Panc1 (cell line): ENCODE results near the gene ADGRA1. TPM values are rescaled to one million over a fixed set of nuclear protein-coding genes. Genes with fewer than 3 reads are reported as not detected.

Experiments
- ATAC-seq: fragments of 200-7000 bp; cut with Tn5 transposase; 2 replicates; pipeline ENCODE4 v1.9.1; 2020; ENCODE audit warnings: mild to moderate bottlenecking, moderate library complexity
- BruUV-seq: library from RNA; stranded (reverse); fragments of 400-500 nt; replicated peaks from 2 replicates; lab custom pipeline; 2021; lab: Mats Ljungman, UMichigan
- CTCF ChIA-PET: fragments of 300-600 bp; sonication (Branson Sonifier 250); formaldehyde crosslinking; loops from one replicate; lab custom pipeline; 2022; ENCODE audit warnings: antibody characterized with exemption; lab: Charles Lee
- POLR2A ChIA-PET: fragments of 300-600 bp; sonication (Branson Sonifier 250); formaldehyde crosslinking; loops from one replicate; lab custom pipeline; 2022; ENCODE audit warnings: antibody characterized with exemption; lab: Charles Lee
- DNase-seq: peaks from one replicate; pipeline ENCODE4 v3.0.0-alpha.2; 2010; ENCODE audit warnings: low read depth, low spot score
- H3K27ac ChIP-seq: 2 replicates; pipeline ENCODE4 v1.5.1; 2011; ENCODE audit warnings: mild to moderate bottlenecking, low read length, inconsistent platforms
- H3K27me3 ChIP-seq: fragments of 200-500 bp; sonication (Bioruptor generic); 2 replicates; pipeline ENCODE4 v1.6.0; 2014; ENCODE audit warnings: low read length, inconsistent platforms; ENCODE audit not compliant: control insufficient read depth, insufficient read depth
- H3K36me3 ChIP-seq: fragments of 200-500 bp; sonication (Bioruptor generic); 2 replicates; pipeline ENCODE4 v1.5.1; 2014; ENCODE audit warnings: inconsistent platforms, mild to moderate bottlenecking, low read length, moderate library complexity; ENCODE audit not compliant: control insufficient read depth, insufficient read depth
- H3K4me1 ChIP-seq: 2 replicates; pipeline ENCODE4 v1.5.1; 2011; ENCODE audit warnings: inconsistent platforms, mild to moderate bottlenecking, low read length, moderate library complexity; ENCODE audit not compliant: control insufficient read depth, insufficient read depth
- H3K4me3 ChIP-seq, 2 experiments: 2 replicates each; pipeline ENCODE4 v1.5.1; 2011 to 2012; ENCODE audit warnings: low read depth in 2 of 2, low read length in 2 of 2, mild to moderate bottlenecking in 2 of 2, inconsistent platforms in 1 of 2, moderate library complexity in 1 of 2
- H3K9me3 ChIP-seq: fragments of 200-500 bp; sonication (Bioruptor generic); 2 replicates; pipeline ENCODE4 v1.5.1; 2014; ENCODE audit warnings: low read depth, mild to moderate bottlenecking, inconsistent platforms, low read length, moderate library complexity; ENCODE audit not compliant: control insufficient read depth, insufficient read depth
- CTCF ChIP-seq: fragments of 450-650 bp; IDR thresholded peaks from 2 replicates; pipeline ENCODE4 v1.5.1; 2017; ENCODE audit warnings: mild to moderate bottlenecking
- POLR2AphosphoS5 ChIP-seq: IDR thresholded peaks from 2 replicates; pipeline ENCODE4 v1.6.1; 2012; ENCODE audit warnings: mild to moderate bottlenecking, low read depth, low read length, moderate library complexity
- REST ChIP-seq, 2 experiments: IDR thresholded peaks; 2 replicates each; pipeline ENCODE4 v1.6.1; 2011 to 2012; ENCODE audit warnings: low read depth in 2 of 2, control low read depth in 1 of 2, low read length in 1 of 2, mild to moderate bottlenecking in 1 of 2, moderate library complexity in 1 of 2; ENCODE audit not compliant: insufficient read depth in 1 of 2
- SIN3A ChIP-seq: IDR thresholded peaks from 2 replicates; pipeline ENCODE4 v1.6.1; 2012; ENCODE audit warnings: low read depth, mild to moderate bottlenecking, low read length, moderate library complexity, borderline replicate concordance; ENCODE audit not compliant: insufficient read depth
- TCF7L2 ChIP-seq: IDR thresholded peaks from 2 replicates; pipeline ENCODE4 v1.6.1; 2011; ENCODE audit warnings: mild to moderate bottlenecking, low read depth, low read length, inconsistent platforms
- in situ Hi-C: cut with HindIII; loops from 2 replicates; pipeline ENCODE4 v1.10.0; 2016; ENCODE audit warnings: low sequenced_read_pairs, low pct_unique_long_range_greater_than_20kb
- intact Hi-C: fragments of 100-400 bp; cut with micrococcal nuclease; formaldehyde crosslinking; loops from one replicate; pipeline ENCODE4 v1.10.0; 2022; ENCODE audit not compliant: unreplicated experiment
- total RNA-seq: library from RNA; stranded (reverse); gene quantifications from one replicate; pipeline ENCODE4 v1.2.1, GENCODE V29; 2021; ENCODE audit not compliant: unreplicated experiment

ADGRA1 gene
- total RNA-seq, 1 experiment from 2014 or later, result 0.05 TPM

- BruUV-seq, result no TSS peak
- no peaks in the 10 kb centered on the region for H3K4me1 ChIP-seq
- H3K9me3 ChIP-seq, result no peaks in the 10 kb centered on the region
- TF ChIP-seq TCF7L2 (no peak), SIN3A (no peak), CTCF (no peak), POLR2AphosphoS5 (no peak), REST (IDR thresholded peaks at IDR 0.05; ENCODE audit: insufficient read depth in 1 of 2, low read depth in 2 of 2, low read length in 1 of 2) (no peak)
- ATAC-seq, result no peak
- peaks cover 7% of the 10 kb centered on the region; the same call in 1 of the 2 replicates for H3K27me3 ChIP-seq
- ChIA-PET CTCF (no interaction called here), POLR2A (no interaction called here)
- no peak overlapping the region for H3K27ac ChIP-seq
- no peak for DNase-seq
- in situ Hi-C loops (no loop called here), intact Hi-C loops (loop anchor here (10.0 kb wide), 1 partner anchor 155 kb away; the partner anchor contains the start of gene CFAP46)
- no peak overlapping the region for H3K4me3 ChIP-seq
- H3K36me3 ChIP-seq, result no peaks in the 10 kb centered on the region
Observed at GRCh38 chr10:133099571-133099970, 11.8 kb downstream of the ADGRA1 start.

- no peak for DNase-seq
- Histone ChIP-seq H3K4me3 (no peak overlapping the region), H3K27me3 (peaks cover 5% of the 10 kb centered on the region; the same call in 1 of the 2 replicates), H3K4me1 (no peaks in the 10 kb centered on the region), H3K36me3 (no peaks in the 10 kb centered on the region), H3K9me3 (no peaks in the 10 kb centered on the region), H3K27ac (no peak overlapping the region)
- in situ Hi-C loops (no loop called here), intact Hi-C loops (no loop called here)
- TF ChIP-seq CTCF, result no peak
- TF ChIP-seq SIN3A, result no peak
- no peak for TF ChIP-seq REST (IDR thresholded peaks at IDR 0.05; ENCODE audit: insufficient read depth in 1 of 2, low read depth in 2 of 2, low read length in 1 of 2)
- ChIA-PET POLR2A (no interaction called here), CTCF (no interaction called here)
- no peak for ATAC-seq
- no TSS peak for BruUV-seq
Observed at GRCh38 chr10:133100186-133100585, 12.5 kb downstream of the ADGRA1 start.
